ENCODE measurements around the gene ARHGAP15. TPM values are rescaled to one million over a fixed set of nuclear protein-coding genes. Genes with fewer than 3 reads are reported as not detected.
A peak's percentile ranks its signal among the peaks of the same experiment; 100 is the strongest.
"Not testable (repeated sequence)": the region's sequence is repeated elsewhere in the genome, so short reads cannot be mapped to it uniquely, and the experiment has no call there.

ARHGAP15 gene
- not detected in 2 replicates for total RNA-seq

DNA sequence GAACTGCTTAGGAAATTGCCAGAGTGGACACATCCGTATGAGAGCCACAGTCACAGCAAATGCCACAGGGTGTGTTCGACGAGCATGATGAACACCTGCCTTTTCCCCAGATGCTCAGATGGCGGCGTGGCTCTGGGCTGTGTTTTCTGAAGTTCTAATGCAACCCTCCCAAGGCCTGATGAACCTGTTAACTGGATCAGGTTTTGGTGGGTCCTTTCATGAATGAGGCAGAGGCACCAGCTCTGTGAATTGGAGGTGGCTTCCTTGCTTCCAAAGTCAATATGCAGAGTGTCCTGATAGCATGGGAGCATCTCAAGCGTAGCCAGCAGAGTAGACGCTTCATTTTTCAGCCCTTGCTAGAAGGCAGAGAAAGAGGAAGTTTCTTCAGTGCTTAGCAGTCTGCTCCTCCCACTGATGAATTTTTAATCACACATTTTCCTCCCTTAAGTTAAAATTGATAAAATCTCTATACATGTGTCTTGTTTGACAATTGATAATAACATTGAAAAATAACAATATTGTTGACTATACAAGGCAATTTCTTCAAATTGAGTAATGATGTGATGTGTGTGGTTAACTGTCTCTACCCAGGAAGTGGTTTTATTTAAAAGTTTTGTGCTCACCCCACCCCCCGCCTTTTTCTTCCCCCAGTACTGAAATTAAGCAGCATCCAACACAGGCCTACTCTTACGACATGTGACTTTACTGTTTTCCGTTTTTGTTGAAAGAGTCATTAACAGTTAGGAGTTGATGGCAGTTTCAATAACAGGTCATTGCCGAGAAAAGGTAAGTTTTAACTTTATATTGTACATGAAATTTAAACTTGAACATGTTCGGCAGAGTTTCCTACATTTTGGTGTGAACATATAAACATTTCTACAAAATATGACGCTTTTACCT lies at the start of gene ARHGAP15:
TSS of gene ARHGAP15 (plus strand) at position 739 of the 900 bp plus-strand sequence.
- no peak for DNase-seq

DNA sequence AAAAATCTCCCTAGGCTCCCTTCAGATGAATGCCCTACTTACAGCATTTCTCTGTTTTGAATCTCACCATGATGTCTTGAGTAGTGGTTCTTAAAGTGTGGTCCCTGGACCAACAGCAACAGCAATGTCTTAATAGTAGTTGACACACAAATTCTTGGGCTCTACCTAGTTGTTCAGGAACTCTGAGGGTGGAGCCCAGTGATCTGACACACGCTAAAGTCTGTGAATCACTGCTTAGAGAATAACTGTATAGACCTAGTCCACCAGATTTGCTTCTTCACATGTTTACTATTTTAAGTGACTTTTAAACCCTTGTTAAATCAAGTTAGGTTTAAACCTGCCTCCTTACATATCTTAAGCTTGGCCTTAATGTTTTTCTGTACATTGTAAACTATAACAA lies 47.6 kb upstream of the ARHGAP15 start:
- no peak for DNase-seq

- DNase-seq = peak; percentile 60
These were observed 45.6 kb upstream of the ARHGAP15 start for GRCh38 chr2:143083636-143084035.

GRCh38 chr2:143084462-143084861 lies 44.8 kb upstream of the ARHGAP15 start:
- peak; percentile 4 for DNase-seq

DNA sequence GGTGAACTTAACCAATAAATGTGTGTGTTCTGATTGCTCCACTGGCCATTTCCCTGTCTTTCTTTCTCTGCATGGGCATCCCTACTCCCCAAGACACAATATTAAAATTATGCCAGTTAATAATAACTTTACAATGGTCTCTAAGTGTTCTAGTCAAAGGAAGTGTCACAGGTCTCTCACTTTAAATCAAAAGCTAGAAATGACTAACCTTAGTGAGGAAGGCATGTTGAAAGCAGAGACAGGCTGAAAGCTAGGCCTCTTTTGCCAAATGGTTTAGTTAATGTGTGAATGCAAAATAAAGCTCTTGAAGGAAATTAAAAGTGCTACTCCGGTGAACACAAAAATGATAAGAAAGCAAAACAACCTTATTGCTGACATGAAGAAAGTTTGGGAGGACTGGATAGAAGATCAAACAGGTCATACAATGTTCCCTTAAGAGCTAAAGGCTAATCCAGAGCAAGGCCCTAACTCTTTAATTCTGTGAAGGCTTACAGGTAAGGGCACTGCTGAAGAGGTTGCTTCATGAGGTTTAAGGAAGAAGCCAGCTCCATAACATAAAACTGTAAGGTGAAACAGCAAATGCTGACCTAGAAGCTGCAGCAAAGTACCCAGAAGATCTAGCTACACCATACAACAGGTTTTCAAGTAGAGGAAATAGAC lies 44.0 kb upstream of the ARHGAP15 start:
- no peak for DNase-seq

DNA sequence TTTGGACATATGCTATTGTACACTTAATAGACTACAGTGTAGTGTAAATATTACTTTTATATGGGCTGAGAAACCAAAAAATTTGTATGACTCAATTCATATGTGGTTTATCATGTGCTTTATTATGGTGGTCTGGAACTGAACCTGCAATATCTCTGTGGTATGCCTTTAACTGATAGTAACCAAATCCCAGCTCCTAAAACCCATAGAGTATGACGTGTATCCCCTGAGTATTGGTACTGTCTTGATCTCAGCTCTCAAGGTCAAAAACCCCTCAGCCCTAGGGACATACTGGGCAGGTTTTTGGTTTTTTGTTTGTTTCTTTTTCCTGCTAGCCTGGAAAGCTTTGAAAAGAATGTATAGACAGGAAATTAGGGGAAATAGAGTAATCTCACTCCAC lies 42.2 kb upstream of the ARHGAP15 start:
- DNase-seq = no peak

DNA sequence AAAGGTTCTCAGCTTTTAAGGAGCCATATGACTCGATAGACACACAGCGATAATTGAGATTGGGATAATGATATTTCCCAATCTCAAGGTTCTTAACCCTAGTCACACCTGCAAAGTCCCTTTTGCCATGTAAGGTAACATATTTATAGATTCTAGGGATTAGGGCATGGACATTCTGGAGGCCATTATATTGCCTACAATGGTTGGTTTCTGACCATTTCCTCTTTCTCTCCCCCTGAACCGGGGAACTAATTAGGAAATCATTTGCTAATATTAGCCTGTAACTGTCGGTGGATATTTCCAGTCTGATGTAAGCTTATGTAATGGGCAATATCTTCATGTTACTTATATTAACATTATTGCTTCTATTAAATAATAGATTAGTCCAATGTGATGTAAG lies 40.8 kb upstream of the ARHGAP15 start:
- DNase-seq = no peak

DNA sequence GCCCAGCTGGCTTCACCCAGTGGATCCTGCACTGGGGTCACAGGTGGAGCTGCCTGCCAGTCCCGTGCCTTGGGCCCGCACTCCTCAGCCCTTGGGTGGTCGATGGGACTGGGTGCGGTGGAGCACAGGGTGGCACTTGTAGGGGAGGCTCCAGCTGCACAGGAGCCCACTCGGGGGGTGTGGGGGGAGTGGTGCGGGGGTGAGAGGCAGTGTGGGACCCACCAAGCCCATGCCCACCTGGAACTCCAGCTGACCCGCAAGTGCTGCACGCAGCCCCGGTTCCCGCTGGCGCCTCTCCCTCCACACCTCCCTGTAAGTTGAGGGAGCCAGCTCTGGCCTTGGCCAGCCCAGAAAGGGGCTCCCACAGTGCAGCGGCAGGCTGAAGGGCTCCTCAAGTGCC lies 39.7 kb upstream of the ARHGAP15 start:
- not testable (repeated sequence) for DNase-seq

- DNase-seq = peak; percentile 66
These were observed 18.3 kb upstream of the ARHGAP15 start for GRCh38 chr2:143110758-143111428.

GRCh38 chr2:143117225-143117624 lies 12.0 kb upstream of the ARHGAP15 start:
- DNase-seq = no peak

- DNase-seq = no peak
These were observed 8.1 kb upstream of the ARHGAP15 start for GRCh38 chr2:143121079-143121478.

DNA sequence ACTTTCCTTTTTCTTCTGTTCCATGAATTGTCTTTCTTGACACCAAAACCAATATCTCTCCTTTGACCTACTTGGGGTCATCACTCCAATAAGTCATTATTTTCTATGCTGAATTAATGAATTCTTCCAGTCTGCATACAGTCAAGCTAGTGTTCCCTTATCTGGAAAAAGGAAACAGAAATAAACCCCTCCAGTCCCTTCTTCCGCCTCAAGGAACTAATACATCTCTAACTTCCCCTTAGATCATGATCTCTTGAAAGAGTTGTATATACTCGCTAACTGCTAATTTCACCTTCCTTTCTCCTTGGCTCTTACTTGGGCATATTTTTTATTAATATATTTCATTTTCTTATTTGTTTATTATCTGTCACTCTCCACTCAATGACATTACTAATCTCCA lies 7.3 kb upstream of the ARHGAP15 start:
- no peak for DNase-seq

GRCh38 chr2:143123911-143124310 lies 5.3 kb upstream of the ARHGAP15 start:
- DNase-seq = no peak

DNA sequence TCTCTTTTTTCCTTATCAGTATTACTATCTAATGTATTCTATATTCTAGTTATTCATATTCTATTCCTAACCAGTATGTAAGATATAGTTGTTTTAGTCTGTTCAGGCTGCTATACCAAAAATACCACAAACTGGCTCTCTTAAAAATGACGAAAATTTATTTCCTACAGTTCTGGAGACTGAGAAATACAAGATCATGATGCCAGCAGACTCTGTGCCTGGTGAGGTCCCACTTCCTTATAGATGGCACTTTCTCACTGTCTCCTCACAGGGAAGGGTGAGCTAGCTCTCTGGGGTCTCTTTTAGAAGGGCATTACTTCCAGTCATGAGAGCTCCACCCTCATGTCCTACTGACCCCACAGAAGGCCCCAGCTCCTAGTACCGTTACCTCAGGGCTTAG lies 4.8 kb upstream of the ARHGAP15 start:
- no peak for DNase-seq

GRCh38 chr2:143125717-143126116 lies 3.5 kb upstream of the ARHGAP15 start:
- DNase-seq = no peak

- DNase-seq = no peak
These were observed 3.1 kb downstream of the ARHGAP15 start for GRCh38 chr2:143132355-143132754.

DNA sequence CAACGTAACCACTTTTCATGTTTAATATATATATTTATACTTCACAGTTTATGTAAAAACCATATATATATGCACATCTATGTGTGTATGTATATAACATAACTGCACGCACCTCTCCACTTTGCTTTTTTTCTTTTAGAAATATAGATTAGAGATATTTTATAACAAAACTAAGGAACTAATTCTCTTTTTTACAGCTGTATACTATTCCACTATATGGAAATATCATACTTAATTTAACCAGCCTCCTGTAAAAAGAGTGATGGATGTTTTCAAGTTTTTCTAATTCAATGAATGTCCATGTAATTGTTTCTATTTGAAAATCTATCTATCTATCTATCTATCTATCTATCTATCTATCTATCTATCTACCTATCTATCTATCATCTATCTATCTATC lies 4.6 kb downstream of the ARHGAP15 start:
- no peak for DNase-seq

DNA sequence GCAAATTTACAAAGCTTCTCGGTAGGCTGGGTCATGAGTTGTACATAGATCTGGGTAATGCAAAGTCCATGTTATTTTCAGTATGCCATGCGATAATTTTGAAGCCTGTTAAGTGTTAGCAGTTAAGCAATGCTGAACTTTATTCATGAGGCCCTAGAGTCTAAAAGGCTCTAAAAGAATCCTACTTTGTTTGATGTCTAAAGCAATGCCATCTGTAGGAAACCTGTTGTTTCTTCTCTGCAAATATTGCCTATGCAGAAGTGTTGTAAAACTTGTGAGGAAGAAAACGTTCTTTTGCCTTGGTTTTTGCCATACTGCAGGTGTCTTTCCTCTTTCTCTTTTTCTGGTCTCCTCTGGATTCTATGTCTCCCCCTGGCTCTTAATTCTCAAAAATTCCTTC lies 9.1 kb downstream of the ARHGAP15 start:
- DNase-seq = no peak

DNA sequence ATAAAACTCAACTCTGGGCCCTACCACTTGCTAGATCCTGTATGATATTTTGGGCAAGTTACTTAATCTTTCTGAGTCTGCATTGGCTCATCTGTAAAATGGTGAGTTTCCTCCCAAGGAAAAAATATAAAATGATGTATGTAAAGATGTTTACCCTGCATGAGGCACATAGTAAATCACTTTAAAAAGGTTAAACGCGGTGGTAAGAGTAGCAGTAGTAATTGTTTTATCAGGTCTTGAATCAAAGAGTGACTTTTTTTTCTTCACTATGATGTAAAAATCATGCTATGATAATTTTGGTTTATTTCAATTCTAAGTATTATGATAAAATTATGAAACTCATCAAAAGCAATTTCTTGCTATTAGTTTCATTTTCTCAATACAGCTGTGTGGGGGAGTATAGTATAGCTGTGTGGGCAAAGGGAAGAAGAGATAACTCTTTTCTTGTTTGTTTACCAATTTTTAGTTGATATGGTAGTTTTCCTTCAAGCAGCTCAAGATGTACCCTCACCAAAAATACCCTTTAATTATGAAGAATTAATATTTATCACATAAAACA lies 10.7 kb downstream of the ARHGAP15 start:
- no peak for DNase-seq

DNA sequence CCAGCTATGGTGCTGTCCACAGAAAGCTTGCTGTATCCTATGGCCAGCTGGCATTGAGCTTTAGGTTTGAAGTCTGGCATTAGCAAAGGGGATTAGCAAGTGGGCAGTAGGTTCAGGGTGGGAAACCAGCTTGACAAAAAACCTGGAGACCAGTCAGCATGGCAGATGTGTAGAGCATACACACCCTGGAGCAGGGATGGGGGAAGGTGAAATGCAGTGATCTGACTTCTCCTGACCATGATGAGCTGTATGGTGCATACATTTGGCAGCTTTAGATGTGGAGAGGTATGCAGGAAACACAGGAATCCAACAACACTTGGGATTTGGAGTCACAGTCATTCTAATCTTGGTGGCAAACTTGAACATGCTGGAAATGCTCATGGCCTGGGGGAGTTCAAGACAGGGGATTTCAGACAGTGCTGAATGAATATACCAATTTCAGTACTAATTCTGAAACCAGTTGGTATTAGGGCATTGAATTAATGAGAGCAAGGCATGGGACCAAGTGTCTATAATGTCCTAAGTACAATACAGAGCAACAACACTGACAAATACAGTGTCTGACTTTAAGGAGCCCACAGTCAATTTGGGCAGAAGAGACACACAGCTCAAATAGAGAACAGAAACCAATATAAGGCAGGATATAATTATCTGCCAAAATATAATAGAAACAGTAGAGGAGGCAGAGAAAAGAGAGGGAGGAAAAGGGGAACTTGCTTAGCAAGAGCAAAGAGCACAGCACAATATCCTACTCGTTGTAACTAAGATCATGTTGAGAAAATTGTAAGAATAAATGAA lies 11.8 kb downstream of the ARHGAP15 start:
- no peak for DNase-seq

DNA sequence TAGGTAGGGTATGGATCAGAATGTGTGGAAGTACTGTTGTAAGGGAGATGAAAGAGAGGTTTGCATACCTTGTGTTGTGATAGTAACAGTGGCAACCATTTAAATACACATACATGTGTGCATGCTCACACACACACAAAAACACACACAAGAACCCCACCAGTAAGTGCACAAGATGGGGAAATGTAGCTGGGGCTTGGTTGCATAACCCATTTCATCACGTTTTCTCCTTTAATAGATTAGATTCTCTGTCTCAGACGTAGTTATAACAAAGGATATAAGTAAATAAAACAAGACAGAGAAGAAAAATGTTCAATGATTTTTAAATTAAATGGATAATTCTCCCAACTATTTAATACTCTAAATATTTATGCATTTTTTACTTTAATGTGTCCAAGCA lies 13.4 kb downstream of the ARHGAP15 start:
- no peak for DNase-seq

DNA sequence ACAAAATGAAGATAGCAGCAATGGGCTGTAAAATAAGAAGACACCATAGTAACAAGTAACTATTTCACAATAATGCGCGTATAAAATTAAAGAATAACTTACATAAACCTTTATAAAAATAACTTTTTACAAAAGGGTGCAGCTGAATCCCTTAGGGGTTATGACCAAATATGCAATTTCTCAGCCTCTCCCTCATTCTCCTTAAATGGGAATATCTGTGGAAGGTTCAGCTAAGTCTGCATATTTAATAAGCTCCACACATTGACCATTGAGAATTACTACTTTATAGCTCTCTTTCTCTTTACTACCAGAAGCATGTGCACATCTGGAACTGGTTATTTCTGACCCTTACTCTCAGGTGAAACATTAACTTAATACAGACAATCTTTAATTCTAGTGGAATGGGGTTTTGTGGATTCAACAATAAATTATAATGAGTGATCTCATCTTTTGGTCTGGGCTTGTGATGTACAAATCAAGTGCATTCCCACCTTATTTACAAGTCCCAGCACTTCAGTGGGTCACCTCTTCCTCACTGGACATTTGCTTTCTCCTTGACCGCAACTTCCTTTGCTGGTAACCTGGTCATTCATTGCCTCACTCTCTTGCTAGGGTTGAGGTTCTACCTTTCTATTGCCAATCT lies 15.7 kb downstream of the ARHGAP15 start:
- DNase-seq = no peak

Measured in dermis blood vessel endothelial cell (primary cell).